Measurements from ENCODE around the gene NEGR1. TPM values are rescaled to one million over a fixed set of nuclear protein-coding genes. Genes with fewer than 3 reads are reported as not detected.
A peak's percentile ranks its signal among the peaks of the same experiment; 100 is the strongest.

Gene NEGR1
- total and polyA plus RNA-seq, 12 donors = 2.3 to 18.3 (median 5.2) TPM

DNA sequence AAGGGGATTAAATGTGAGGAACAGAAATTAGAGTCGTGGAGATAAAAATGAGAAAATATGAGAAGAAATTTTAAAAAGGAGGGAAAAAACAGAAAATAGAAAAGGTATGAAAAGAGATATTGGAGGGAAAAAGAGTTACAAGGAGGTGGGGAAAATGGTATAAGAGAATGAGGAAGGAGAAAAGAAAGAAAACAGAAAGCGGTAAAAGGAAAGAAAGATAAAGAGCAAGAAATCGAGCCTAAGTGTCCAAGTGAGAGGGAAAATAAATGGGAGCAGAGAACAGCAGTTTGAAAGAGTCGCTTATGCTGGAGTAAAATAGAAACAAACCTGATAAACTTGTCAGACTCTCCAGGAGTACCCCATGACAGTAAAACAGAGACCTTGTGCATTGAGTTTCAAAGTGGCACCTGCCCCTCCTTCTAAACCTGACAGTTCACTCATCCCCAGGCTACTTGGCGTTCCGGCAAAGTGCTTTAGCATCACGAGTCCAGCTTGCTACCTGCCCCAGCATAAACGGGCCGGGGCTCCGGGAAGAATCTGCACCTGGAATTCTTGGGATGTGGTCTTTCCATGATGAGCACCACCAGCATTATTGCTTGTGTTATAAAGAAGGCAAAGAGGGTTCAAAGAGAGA lies 585 bp downstream of the NEGR1 start:
- intact Hi-C loops (cut with DNase I) = loop anchor here in 3 of 10 donors (10.0 kb wide), 4 partner anchors 63 to 697 kb away; no protein-coding TSS in a partner anchor
- Histone ChIP-seq H3K27ac (peak overlapping the region; percentile 27 to 94 (median 76)), H3K4me3 (peak overlapping the region in 9 of 10 donors; percentile 54 to 78 (median 70)), H3K27me3 (peaks cover 0 to 3% (median 0%) of the 10 kb centered on the region in 7 donors), H3K4me1 (peaks cover 0 to 21% (median 10%) of the 10 kb centered on the region in 9 donors), H3K9me3 (no peaks in the 10 kb centered on the region), H3K36me3 (no peaks in the 10 kb centered on the region)
- no peak for ATAC-seq
- 10 to 12% methylated on average over 10 of the region's 10 CpGs for WGBS, 2 donors
- no peak for DNase-seq
- no peak for TF ChIP-seq CTCF (IDR thresholded peaks at IDR 0.05)

DNA sequence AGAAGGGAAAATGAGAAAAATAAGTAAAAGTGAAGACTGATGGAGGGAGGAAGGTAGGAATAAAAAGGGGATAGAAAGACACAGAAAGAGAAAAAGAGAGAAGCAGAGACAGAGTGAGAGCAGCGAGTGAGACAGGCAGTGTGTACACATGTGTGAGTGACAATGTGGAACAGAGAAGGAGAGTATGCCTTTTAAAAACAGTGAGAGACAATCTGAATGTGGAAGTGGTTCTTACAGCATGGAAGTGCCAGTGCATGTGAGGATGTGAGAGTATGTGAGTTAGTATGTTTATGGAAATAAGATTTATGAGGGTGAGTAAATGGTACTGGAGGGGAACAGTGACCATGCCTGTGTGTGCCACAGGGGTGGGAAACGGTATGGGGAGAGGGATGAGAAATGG lies 1.2 kb downstream of the NEGR1 start:
- H3K27me3 ChIP-seq = peaks cover 0 to 3% (median 0%) of the 10 kb centered on the region in 7 donors
- no peaks in the 10 kb centered on the region for H3K36me3 ChIP-seq
- DNase-seq (no peak), ATAC-seq (no peak)
- WGBS, 2 donors = 38 to 48% methylated on average over 2 of the region's 2 CpGs
- H3K4me3 ChIP-seq = peak overlapping the region in 9 of 10 donors; percentile 54 to 78 (median 70)
- TF ChIP-seq CTCF (IDR thresholded peaks at IDR 0.05) = no peak
- intact Hi-C loops (cut with DNase I) = loop anchor here in 3 of 10 donors (10.0 kb wide), 4 partner anchors 64 to 696 kb away; no protein-coding TSS in a partner anchor
- H3K9me3 ChIP-seq = no peaks in the 10 kb centered on the region
- H3K27ac ChIP-seq = peak overlapping the region in 6 of 10 donors; percentile 9 to 91 (median 54)
- H3K4me1 ChIP-seq = peaks cover 0 to 21% (median 10%) of the 10 kb centered on the region in 9 donors

DNA sequence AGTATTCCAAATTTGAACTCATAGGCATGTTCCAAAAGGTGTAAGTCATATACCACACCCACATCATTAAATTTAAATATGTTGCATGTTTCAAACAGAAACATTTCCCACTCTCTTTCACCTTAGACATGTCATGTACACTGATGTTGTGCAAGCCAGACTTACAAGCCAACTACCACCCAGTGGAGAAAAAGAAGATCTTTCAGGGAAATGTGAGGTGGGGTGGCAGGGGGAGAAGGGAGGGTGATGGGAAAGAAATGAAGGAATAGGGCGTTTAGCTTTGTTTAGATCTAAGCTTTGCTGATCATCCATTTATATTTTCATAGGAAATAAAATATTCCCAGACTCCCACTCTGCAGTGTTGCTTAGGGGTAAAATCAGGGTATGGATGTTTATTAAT lies 1.6 kb downstream of the NEGR1 start:
- H3K4me3 ChIP-seq = peak overlapping the region in 8 of 10 donors; percentile 54 to 78 (median 70)
- peaks cover 0 to 21% (median 10%) of the 10 kb centered on the region in 9 donors for H3K4me1 ChIP-seq
- TF ChIP-seq CTCF (IDR thresholded peaks at IDR 0.05) = no peak
- no peaks in the 10 kb centered on the region for H3K9me3 ChIP-seq
- WGBS, 2 donors = 50 to 66% methylated on average over 1 of the region's 1 CpG
- no peak for ATAC-seq
- intact Hi-C loops (cut with DNase I) = loop anchor here in 3 of 10 donors (10.0 kb wide), 4 partner anchors 64 to 696 kb away; no protein-coding TSS in a partner anchor
- H3K27ac ChIP-seq = peak overlapping the region in 4 of 10 donors; percentile 9 to 91 (median 45)
- no peak for DNase-seq
- peaks cover 0 to 3% (median 0%) of the 10 kb centered on the region in 7 donors for H3K27me3 ChIP-seq
- H3K36me3 ChIP-seq = no peaks in the 10 kb centered on the region

GRCh38 chr1:72280131-72280530 lies 2.2 kb downstream of the NEGR1 start:
- Histone ChIP-seq H3K4me3 (peak overlapping the region in 4 of 10 donors; percentile 11 to 78 (median 71)), H3K4me1 (peaks cover 0 to 21% (median 9%) of the 10 kb centered on the region in 9 donors), H3K27ac (peak overlapping the region in 1 of 10 donors; percentile 12), H3K27me3 (peaks cover 0 to 3% (median 0%) of the 10 kb centered on the region in 7 donors), H3K36me3 (no peaks in the 10 kb centered on the region), H3K9me3 (no peaks in the 10 kb centered on the region)
- intact Hi-C loops (cut with DNase I) = loop anchor here in 3 of 10 donors (10.0 kb wide), 4 partner anchors 65 to 695 kb away; no protein-coding TSS in a partner anchor
- no peak for ATAC-seq
- DNase-seq = no peak
- no peak for TF ChIP-seq CTCF (IDR thresholded peaks at IDR 0.05)

Measured in heart right ventricle (tissue), 16 donors.